HEK293T (cell line): ENCODE data around the gene DDHD1.

Source experiments
- FOXA1 ChIP-seq: fragments of 450-650 bp; IDR thresholded peaks from 2 replicates; pipeline ENCODE4 v1.6.1; 2016; ENCODE audit warnings: mild to moderate bottlenecking
- NFRKB ChIP-seq: fragments of 450-650 bp; IDR thresholded peaks from 2 replicates; pipeline ENCODE4 v1.6.1; 2016; ENCODE audit warnings: mild to moderate bottlenecking, moderate library complexity
- TARDBP ChIP-seq: fragments of 450-650 bp; IDR thresholded peaks from 2 replicates; pipeline ENCODE4 v1.6.1; 2016
- ZNF384 ChIP-seq: fragments of 450-650 bp; IDR thresholded peaks from 2 replicates; pipeline ENCODE4 v1.6.1; 2016

DNA sequence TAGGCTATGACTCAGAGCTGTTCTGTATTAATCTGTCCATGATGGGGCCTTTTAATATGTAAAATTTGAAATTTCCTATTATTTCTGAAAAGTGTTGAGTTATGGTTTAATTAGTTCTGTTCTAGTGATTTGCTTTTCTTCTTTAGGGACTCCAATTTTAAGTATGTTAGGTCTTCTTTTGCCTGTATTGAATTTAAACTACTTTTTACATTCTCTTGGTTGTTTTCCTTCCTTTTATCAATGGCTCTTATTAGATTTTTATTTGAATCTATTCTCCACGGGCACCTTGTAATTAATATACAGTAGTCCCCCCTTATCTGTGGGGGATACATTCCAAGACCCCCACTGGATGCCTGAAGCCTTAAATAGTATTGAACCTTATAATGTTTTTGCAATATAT, 46.4 kb downstream of the DDHD1 start:
- no peak for TF ChIP-seq FOXA1
- TF ChIP-seq TARDBP, result no peak
- no peak for TF ChIP-seq NFRKB
- TF ChIP-seq ZNF384, result no peak
